Loucy (cell line): ENCODE results near the gene ADGRE1.

Experiments
- H2AFZ ChIP-seq: fragments of 200-600 bp; sonication (generic); 2 replicates; pipeline ENCODE4 v1.6.0; 2016; ENCODE audit warnings: antibody characterized with exemption, mild to moderate bottlenecking, low read length, moderate library complexity
- H3F3A ChIP-seq: fragments of 200-600 bp; 2 replicates; pipeline ENCODE4 v1.6.0; 2016; ENCODE audit warnings: antibody characterized with exemption, low read depth, mild to moderate bottlenecking
- H3K27me3 ChIP-seq: fragments of 200-600 bp; sonication (generic); 2 replicates; pipeline ENCODE4 v1.6.1; 2014; ENCODE audit warnings: low read length, mild to moderate bottlenecking; ENCODE audit not compliant: insufficient read depth, poor library complexity, severe bottlenecking
- H3K36me3 ChIP-seq: fragments of 200-600 bp; sonication (generic); 2 replicates; pipeline ENCODE4 v1.6.1; 2016; ENCODE audit warnings: low read length; ENCODE audit not compliant: insufficient read depth
- H3K4me1 ChIP-seq: fragments of 200-600 bp; sonication (generic); 2 replicates; pipeline ENCODE4 v1.5.1; 2014; ENCODE audit warnings: low read length, mild to moderate bottlenecking; ENCODE audit not compliant: insufficient read depth, poor library complexity, severe bottlenecking
- H3K4me2 ChIP-seq: fragments of 200-600 bp; sonication (generic); 2 replicates; pipeline ENCODE4 v1.6.0; 2014; ENCODE audit warnings: antibody characterized with exemption, low read length, low read depth, mild to moderate bottlenecking; ENCODE audit not compliant: poor library complexity, severe bottlenecking
- H3K4me3 ChIP-seq: fragments of 200-600 bp; sonication (generic); 2 replicates; pipeline ENCODE4 v1.5.1; 2014; ENCODE audit warnings: low read length, mild to moderate bottlenecking, mixed read lengths; ENCODE audit not compliant: poor library complexity, severe bottlenecking
- H3K79me2 ChIP-seq: fragments of 200-600 bp; sonication (generic); 2 replicates; pipeline ENCODE4 v1.6.1; 2014; ENCODE audit warnings: low read length; ENCODE audit not compliant: insufficient read depth
- H3K9ac ChIP-seq: fragments of 200-600 bp; sonication (generic); 2 replicates; pipeline ENCODE4 v1.6.0; 2014; ENCODE audit warnings: mild to moderate bottlenecking, low read depth, low read length, moderate library complexity; ENCODE audit not compliant: poor library complexity, severe bottlenecking
- H3K9me2 ChIP-seq: fragments of 200-600 bp; sonication (generic); replicated peaks from 2 replicates; pipeline ENCODE4 v1.6.1; 2016; ENCODE audit warnings: low read depth, low read length, mixed read lengths
- H3K9me3 ChIP-seq: fragments of 200-600 bp; sonication (generic); 2 replicates; pipeline ENCODE4 v1.6.1; 2014; ENCODE audit warnings: mild to moderate bottlenecking, antibody characterized with exemption, low read length, low read depth; ENCODE audit not compliant: insufficient read depth
- H4K20me1 ChIP-seq: fragments of 200-600 bp; sonication (generic); 2 replicates; pipeline ENCODE4 v1.6.0; 2014; ENCODE audit warnings: antibody characterized with exemption, low read length, mild to moderate bottlenecking; ENCODE audit not compliant: insufficient read depth, poor library complexity, severe bottlenecking
- EZH2phosphoT487 ChIP-seq: fragments of 200-600 bp; IDR thresholded peaks from 2 replicates; pipeline ENCODE4 v1.6.1; 2018; ENCODE audit warnings: antibody characterized with exemption, mild to moderate bottlenecking, moderate library complexity, borderline replicate concordance
- TF ChIP-seq, protein P1 (sequence below): fragments of 200-600 bp; sonication (generic); conservative IDR thresholded peaks from 2 replicates; pipeline ENCODE4 v1.5.1; 2014; ENCODE audit warnings: mild to moderate bottlenecking, antibody characterized with exemption, low read length

Gene ADGRE1

GRCh38 chr19:6851359-6851758, 36.0 kb upstream of the ADGRE1 start:
- H3K79me2 ChIP-seq, result peaks cover 4% of the 10 kb centered on the region; the same call in 1 of the 2 replicates
- no peak overlapping the region for H3K4me3 ChIP-seq
- peaks cover 83% of the 10 kb centered on the region; the same call in 1 of the 2 replicates for H3K36me3 ChIP-seq
- no peak for TF ChIP-seq EZH2phosphoT487
- TF ChIP-seq, protein P1, sequence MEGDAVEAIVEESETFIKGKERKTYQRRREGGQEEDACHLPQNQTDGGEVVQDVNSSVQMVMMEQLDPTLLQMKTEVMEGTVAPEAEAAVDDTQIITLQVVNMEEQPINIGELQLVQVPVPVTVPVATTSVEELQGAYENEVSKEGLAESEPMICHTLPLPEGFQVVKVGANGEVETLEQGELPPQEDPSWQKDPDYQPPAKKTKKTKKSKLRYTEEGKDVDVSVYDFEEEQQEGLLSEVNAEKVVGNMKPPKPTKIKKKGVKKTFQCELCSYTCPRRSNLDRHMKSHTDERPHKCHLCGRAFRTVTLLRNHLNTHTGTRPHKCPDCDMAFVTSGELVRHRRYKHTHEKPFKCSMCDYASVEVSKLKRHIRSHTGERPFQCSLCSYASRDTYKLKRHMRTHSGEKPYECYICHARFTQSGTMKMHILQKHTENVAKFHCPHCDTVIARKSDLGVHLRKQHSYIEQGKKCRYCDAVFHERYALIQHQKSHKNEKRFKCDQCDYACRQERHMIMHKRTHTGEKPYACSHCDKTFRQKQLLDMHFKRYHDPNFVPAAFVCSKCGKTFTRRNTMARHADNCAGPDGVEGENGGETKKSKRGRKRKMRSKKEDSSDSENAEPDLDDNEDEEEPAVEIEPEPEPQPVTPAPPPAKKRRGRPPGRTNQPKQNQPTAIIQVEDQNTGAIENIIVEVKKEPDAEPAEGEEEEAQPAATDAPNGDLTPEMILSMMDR, result no peak
- H3K9me2 ChIP-seq, result no peaks in the 10 kb centered on the region
- H3K4me2 ChIP-seq, result no peak overlapping the region
- H2AFZ ChIP-seq, result no peak overlapping the region
- no peaks in the 10 kb centered on the region for H3K27me3 ChIP-seq
- no peaks in the 10 kb centered on the region for H3K9me3 ChIP-seq
- H3K4me1 ChIP-seq, result no peaks in the 10 kb centered on the region
- no peak overlapping the region for H3K9ac ChIP-seq
- H4K20me1 ChIP-seq, result peaks cover 3% of the 10 kb centered on the region
- no peaks in the 10 kb centered on the region for H3F3A ChIP-seq

GRCh38 chr19:6852001-6852400, 35.4 kb upstream of the ADGRE1 start:
- H3K27me3 ChIP-seq, result no peaks in the 10 kb centered on the region
- peaks cover 3% of the 10 kb centered on the region for H4K20me1 ChIP-seq
- no peaks in the 10 kb centered on the region for H3K9me3 ChIP-seq
- H3K4me3 ChIP-seq, result no peak overlapping the region
- H3K79me2 ChIP-seq, result peaks cover 4% of the 10 kb centered on the region; the same call in 1 of the 2 replicates
- H3K4me1 ChIP-seq, result no peaks in the 10 kb centered on the region
- no peaks in the 10 kb centered on the region for H3K9me2 ChIP-seq
- H3K9ac ChIP-seq, result no peak overlapping the region
- H2AFZ ChIP-seq, result no peak overlapping the region
- peaks cover 87% of the 10 kb centered on the region; the same call in 1 of the 2 replicates for H3K36me3 ChIP-seq
- TF ChIP-seq, protein P1, result no peak
- no peak for TF ChIP-seq EZH2phosphoT487
- H3K4me2 ChIP-seq, result no peak overlapping the region
- no peaks in the 10 kb centered on the region for H3F3A ChIP-seq

- no peak overlapping the region for H3K4me2 ChIP-seq
- no peaks in the 10 kb centered on the region for H3K9me3 ChIP-seq
- no peaks in the 10 kb centered on the region for H3K9me2 ChIP-seq
- H3K9ac ChIP-seq, result no peak overlapping the region
- peaks cover 4% of the 10 kb centered on the region; the same call in 1 of the 2 replicates for H3K79me2 ChIP-seq
- H3K4me3 ChIP-seq, result no peak overlapping the region
- H4K20me1 ChIP-seq, result no peaks in the 10 kb centered on the region
- no peaks in the 10 kb centered on the region for H3K4me1 ChIP-seq
- peaks cover 77% of the 10 kb centered on the region; the same call in 1 of the 2 replicates for H3K36me3 ChIP-seq
- no peaks in the 10 kb centered on the region for H3F3A ChIP-seq
- TF ChIP-seq EZH2phosphoT487, result no peak
- TF ChIP-seq, protein P1, result no peak
- H3K27me3 ChIP-seq, result no peaks in the 10 kb centered on the region
- no peak overlapping the region for H2AFZ ChIP-seq
Observed at GRCh38 chr19:6853868-6854267, 33.5 kb upstream of the ADGRE1 start.
